K562 (cell line): ENCODE data around the gene USP16. TPM values are rescaled to one million over a fixed set of nuclear protein-coding genes. Genes with fewer than 3 reads are reported as not detected.

Source experiments
- CTBP1 ChIP-seq: fragments of 450-650 bp; IDR thresholded peaks from 2 replicates; pipeline ENCODE4 v1.6.1; 2016; ENCODE audit warnings: borderline replicate concordance
- E2F1 ChIP-seq: sonication (generic); formaldehyde crosslinking; IDR thresholded peaks from 2 replicates; pipeline ENCODE4 v1.8.1; 2023; ENCODE audit warnings: mild to moderate bottlenecking, missing genetic modification reagents, moderate library complexity
- ELF2 ChIP-seq: fragments of 250-450 bp; sonication (Bioruptor Pico); IDR thresholded peaks from 2 replicates; pipeline ENCODE4 v1.5.0; 2021; ENCODE audit warnings: mild to moderate bottlenecking
- GABPB2 ChIP-seq: fragments of 250-450 bp; sonication (Bioruptor Pico); conservative IDR thresholded peaks from 2 replicates; pipeline ENCODE4 v1.5.1; 2021; ENCODE audit warnings: mild to moderate bottlenecking
- GATAD2A ChIP-seq: fragments of 450-650 bp; IDR thresholded peaks from 2 replicates; pipeline ENCODE4 v1.6.1; 2017
- GATAD2B ChIP-seq: fragments of 450-650 bp; IDR thresholded peaks from 2 replicates; pipeline ENCODE4 v1.6.1; 2017; ENCODE audit warnings: mild to moderate bottlenecking, borderline replicate concordance
- HBP1 ChIP-seq: fragments of 450-650 bp; formaldehyde crosslinking; IDR thresholded peaks from 2 replicates; pipeline ENCODE4 v1.4.0; 2022; ENCODE audit warnings: missing genetic modification characterization
- LARP7 ChIP-seq: fragments of 450-650 bp; IDR thresholded peaks from 2 replicates; pipeline ENCODE4 v1.6.1; 2016
- MEF2D ChIP-seq: conservative IDR thresholded peaks from 2 replicates; pipeline ENCODE4 v1.6.1; 2016; ENCODE audit warnings: low read depth, missing genetic modification characterization, missing compliant biosample characterization
- MTA1 ChIP-seq: fragments of 450-650 bp; IDR thresholded peaks from 2 replicates; pipeline ENCODE4 v1.6.1; 2017; ENCODE audit warnings: borderline replicate concordance
- PHF20 ChIP-seq: fragments of 450-650 bp; IDR thresholded peaks from 2 replicates; pipeline ENCODE4 v1.6.1; 2018; ENCODE audit not compliant: partially characterized antibody
- RB1 ChIP-seq: fragments of 450-650 bp; IDR thresholded peaks from 2 replicates; pipeline ENCODE4 v1.6.1; 2017; ENCODE audit warnings: low read depth, mild to moderate bottlenecking
- SRSF7 ChIP-seq: fragments of 200-400 bp; formaldehyde crosslinking; optimal IDR thresholded peaks from 2 replicates; pipeline ENCODE3; 2017; ENCODE audit warnings: mild to moderate bottlenecking, low read depth, low read length
- U2AF2 ChIP-seq: fragments of 200-400 bp; formaldehyde crosslinking; optimal IDR thresholded peaks from 2 replicates; pipeline ENCODE3; 2017; ENCODE audit warnings: low read depth, mild to moderate bottlenecking, low read length
- ZBTB8A ChIP-seq: fragments of 450-650 bp; IDR thresholded peaks from 2 replicates; pipeline ENCODE4 v1.6.1; 2018; ENCODE audit warnings: mild to moderate bottlenecking, moderate library complexity; ENCODE audit not compliant: partially characterized antibody
- ZNF212 ChIP-seq: fragments of 450-650 bp; formaldehyde crosslinking; IDR thresholded peaks from 2 replicates; pipeline ENCODE4 v1.4.0; 2020; ENCODE audit warnings: mild to moderate bottlenecking
- ZNF655 ChIP-seq: fragments of 250-450 bp; sonication (Bioruptor Pico); IDR thresholded peaks from 2 replicates; pipeline ENCODE4 v1.5.0; 2021
- polyA plus RNA-seq, 8 experiments: library from polyadenylated mRNA; depleted of rRNA in 4 of 8; stranded (reverse) in 5 of 8; unstranded in 3 of 8; fragments of >200 nt; fragmentation: Nextera tagmentation in 2 of 8; fragmentation: Illumina TruSeq in 1 of 8; extraction: Ambion mirVana in 2 of 8; extraction: Trizol in 1 of 8; gene quantifications; 2 replicates each; pipeline versions ENCODE4 v1.2.1 to v1.2.3, GENCODE V29; 2011 to 2014; ENCODE audit warnings: inconsistent platforms in 1 of 8, missing spikeins in 1 of 8
- total RNA-seq, 7 experiments: library from RNA; depleted of rRNA in 6 of 7; stranded (reverse); fragments of >200 nt in 6 of 7; fragmentation: Illumina TruSeq in 2 of 7; extraction: Trizol in 2 of 7; gene quantifications; 2 replicates each; pipeline versions ENCODE4 v1.2.1 to v1.2.3, GENCODE V29; 2011 to 2021; ENCODE audit warnings: low replicate concordance in 1 of 7
- TF ChIP-seq, protein P1 (sequence below): sonication (generic); formaldehyde crosslinking; IDR thresholded peaks from 2 replicates; pipeline ENCODE4 v1.8.1; 2023; ENCODE audit warnings: mild to moderate bottlenecking, missing genetic modification reagents
- TF ChIP-seq, protein P2 (sequence below), 2 experiments: fragments of 450-650 bp; IDR thresholded peaks; 2 replicates each; pipeline ENCODE4 v1.6.1; 2018; ENCODE audit warnings: mild to moderate bottlenecking in 2 of 2, low read depth in 1 of 2; ENCODE audit not compliant: partially characterized antibody in 2 of 2

USP16 gene
- total and polyA plus RNA-seq, 9 of the 15 experiments (the other 6 are each of a cell fraction or from before 2014, with no cell fraction given), result 38.4 to 90.9 (median 62.8) TPM

DNA sequence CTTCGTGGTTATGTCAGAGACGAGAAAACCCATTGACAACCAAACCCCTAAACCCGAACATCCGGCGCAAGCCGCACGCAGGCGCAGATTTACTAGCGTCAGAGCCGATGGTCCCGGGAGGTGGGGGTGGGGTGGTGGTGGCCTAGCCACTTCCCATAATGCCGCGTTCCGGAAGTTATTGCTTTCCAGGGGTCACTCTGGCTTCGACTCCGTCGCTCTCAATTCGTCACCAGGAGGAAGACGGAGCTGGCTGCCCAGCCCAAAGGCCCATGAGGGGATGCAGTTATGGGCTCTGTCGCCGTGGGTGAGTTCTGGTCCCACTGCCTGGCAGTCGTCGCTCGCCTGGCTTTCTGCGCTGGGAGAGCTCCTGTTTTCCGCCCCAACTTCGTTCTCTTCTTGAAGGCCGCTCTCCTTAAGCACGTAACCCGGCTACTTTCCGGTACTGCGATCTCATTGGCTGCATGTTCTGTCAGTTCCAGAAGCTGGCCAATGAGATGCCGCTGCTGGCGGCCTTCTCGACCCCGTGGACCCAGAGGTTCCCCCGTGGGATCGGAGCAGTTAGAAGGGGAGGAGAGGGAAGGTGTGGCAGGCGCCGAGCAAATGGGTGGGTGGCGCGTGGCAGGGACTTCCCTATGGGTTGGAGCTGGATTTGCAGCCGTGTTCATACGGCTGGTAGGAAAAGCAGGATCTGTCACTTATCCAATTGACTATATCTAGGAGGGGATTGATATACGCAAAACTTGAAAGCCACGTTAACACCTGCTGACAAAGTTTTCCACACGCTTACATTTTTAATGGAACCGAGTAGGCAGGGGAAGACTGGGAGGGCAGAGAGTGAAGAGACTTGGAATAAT lies at the start of gene USP16 (continued):
- TF ChIP-seq GATAD2B, result no peak
- TF ChIP-seq RB1, result peak; percentile 27; the same call in 1 of the 2 replicates
- TF ChIP-seq ZNF655, result no peak
- peak; percentile 81; the same call in 1 of the 2 replicates for TF ChIP-seq ELF2 (CRISPR knock-in tag)
- peak; percentile 50; the same call in 1 of the 2 replicates for TF ChIP-seq CTBP1
- TF ChIP-seq, protein P1, sequence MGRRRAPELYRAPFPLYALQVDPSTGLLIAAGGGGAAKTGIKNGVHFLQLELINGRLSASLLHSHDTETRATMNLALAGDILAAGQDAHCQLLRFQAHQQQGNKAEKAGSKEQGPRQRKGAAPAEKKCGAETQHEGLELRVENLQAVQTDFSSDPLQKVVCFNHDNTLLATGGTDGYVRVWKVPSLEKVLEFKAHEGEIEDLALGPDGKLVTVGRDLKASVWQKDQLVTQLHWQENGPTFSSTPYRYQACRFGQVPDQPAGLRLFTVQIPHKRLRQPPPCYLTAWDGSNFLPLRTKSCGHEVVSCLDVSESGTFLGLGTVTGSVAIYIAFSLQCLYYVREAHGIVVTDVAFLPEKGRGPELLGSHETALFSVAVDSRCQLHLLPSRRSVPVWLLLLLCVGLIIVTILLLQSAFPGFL (CRISPR knock-in tag), result no peak
- TF ChIP-seq MEF2D (tag), result no peak
- TF ChIP-seq HBP1 (CRISPR knock-in tag), result peak; percentile 2; the same call in 1 of the 2 replicates
- TF ChIP-seq SRSF7, result no peak
- TF ChIP-seq GABPB2 (CRISPR knock-in tag), result no peak
- TF ChIP-seq ZNF212 (CRISPR knock-in tag), result no peak
- TF ChIP-seq U2AF2, result no peak
- no peak for TF ChIP-seq GATAD2A
- TF ChIP-seq PHF20, result peak; percentile 99
- no peak for TF ChIP-seq ZBTB8A
- no peak; the same call in none of the 2 replicates for TF ChIP-seq E2F1 (CRISPR knock-in tag)
- TF ChIP-seq LARP7, result 0 out of 2 replicates have a peak, but pooled peaks have one; percentile 18
- peak; percentile 99 for TF ChIP-seq MTA1
- TF ChIP-seq, protein P2, sequence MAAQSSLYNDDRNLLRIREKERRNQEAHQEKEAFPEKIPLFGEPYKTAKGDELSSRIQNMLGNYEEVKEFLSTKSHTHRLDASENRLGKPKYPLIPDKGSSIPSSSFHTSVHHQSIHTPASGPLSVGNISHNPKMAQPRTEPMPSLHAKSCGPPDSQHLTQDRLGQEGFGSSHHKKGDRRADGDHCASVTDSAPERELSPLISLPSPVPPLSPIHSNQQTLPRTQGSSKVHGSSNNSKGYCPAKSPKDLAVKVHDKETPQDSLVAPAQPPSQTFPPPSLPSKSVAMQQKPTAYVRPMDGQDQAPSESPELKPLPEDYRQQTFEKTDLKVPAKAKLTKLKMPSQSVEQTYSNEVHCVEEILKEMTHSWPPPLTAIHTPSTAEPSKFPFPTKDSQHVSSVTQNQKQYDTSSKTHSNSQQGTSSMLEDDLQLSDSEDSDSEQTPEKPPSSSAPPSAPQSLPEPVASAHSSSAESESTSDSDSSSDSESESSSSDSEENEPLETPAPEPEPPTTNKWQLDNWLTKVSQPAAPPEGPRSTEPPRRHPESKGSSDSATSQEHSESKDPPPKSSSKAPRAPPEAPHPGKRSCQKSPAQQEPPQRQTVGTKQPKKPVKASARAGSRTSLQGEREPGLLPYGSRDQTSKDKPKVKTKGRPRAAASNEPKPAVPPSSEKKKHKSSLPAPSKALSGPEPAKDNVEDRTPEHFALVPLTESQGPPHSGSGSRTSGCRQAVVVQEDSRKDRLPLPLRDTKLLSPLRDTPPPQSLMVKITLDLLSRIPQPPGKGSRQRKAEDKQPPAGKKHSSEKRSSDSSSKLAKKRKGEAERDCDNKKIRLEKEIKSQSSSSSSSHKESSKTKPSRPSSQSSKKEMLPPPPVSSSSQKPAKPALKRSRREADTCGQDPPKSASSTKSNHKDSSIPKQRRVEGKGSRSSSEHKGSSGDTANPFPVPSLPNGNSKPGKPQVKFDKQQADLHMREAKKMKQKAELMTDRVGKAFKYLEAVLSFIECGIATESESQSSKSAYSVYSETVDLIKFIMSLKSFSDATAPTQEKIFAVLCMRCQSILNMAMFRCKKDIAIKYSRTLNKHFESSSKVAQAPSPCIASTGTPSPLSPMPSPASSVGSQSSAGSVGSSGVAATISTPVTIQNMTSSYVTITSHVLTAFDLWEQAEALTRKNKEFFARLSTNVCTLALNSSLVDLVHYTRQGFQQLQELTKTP (IDR thresholded peaks at IDR 0.05; ENCODE audit: low read depth in 1 of 2, partially characterized antibody in 2 of 2), result peak in 1 of 2 experiments; percentile 78
